Hepatocyte (in vitro differentiated cells): ENCODE results near the gene ZCCHC3.

Source experiments
- CTCF ChIP-seq: fragments of 200-600 bp; sonication (generic); IDR thresholded peaks from 2 replicates; pipeline ENCODE4 v1.5.1; 2016; ENCODE audit warnings: antibody characterized with exemption, mild to moderate bottlenecking; ENCODE audit not compliant: poor library complexity
- EZH2 ChIP-seq: fragments of 200-600 bp; sonication (generic); IDR thresholded peaks from 2 replicates; pipeline ENCODE4 v1.6.1; 2016; ENCODE audit warnings: antibody characterized with exemption, mild to moderate bottlenecking, borderline replicate concordance
- EZH2phosphoT487 ChIP-seq: fragments of 200-600 bp; sonication (generic); IDR thresholded peaks from one replicate; pipeline ENCODE4 v1.6.1; 2018; ENCODE audit warnings: antibody characterized with exemption, mild to moderate bottlenecking, low read depth, moderate library complexity; ENCODE audit not compliant: unreplicated experiment, severe bottlenecking

- TF ChIP-seq CTCF (no peak), EZH2phosphoT487 (no peak), EZH2 (no peak)
Measured at GRCh38 chr20:271069-271468, 26.3 kb upstream of the ZCCHC3 start.
